Inflammatory macrophage treated with lipopolysaccharide for 1 hour (primary cell): ENCODE results near the gene HPSE2.

ENCODE experiments used
- DNase-seq, 2 donors: peaks; one replicate each; pipeline ENCODE4 v3.0.0-alpha.2; 2020 to 2022

Gene HPSE2

GRCh38 chr10:98453729-98454128 is 781.9 kb downstream of the HPSE2 start:
- DNase-seq = peak in 1 of 2 donors; percentile 35

GRCh38 chr10:98450618-98451017 is 785.0 kb downstream of the HPSE2 start:
- DNase-seq = no peak

- no peak for DNase-seq
Observed at GRCh38 chr10:98449287-98449686, 786.4 kb downstream of the HPSE2 start.

GRCh38 chr10:98446661-98447221 is 788.9 kb downstream of the HPSE2 start, which contains the start of gene HPS1:
HPS1 (minus strand) TSS chr10:98446935; CDS start chr10:98443240, 3,695 bp downstream.
- peak; percentile 73 to 83 for DNase-seq

- peak; percentile 27 to 40 for DNase-seq
Observed at GRCh38 chr10:98446151-98446660, 789.4 kb downstream of the HPSE2 start.

- DNase-seq = no peak
Observed at GRCh38 chr10:98445200-98445812, 790.3 kb downstream of the HPSE2 start.

- DNase-seq = peak; percentile 29 to 73
Observed at GRCh38 chr10:98444314-98445006, 791.2 kb downstream of the HPSE2 start.

- DNase-seq = no peak
Observed at GRCh38 chr10:98438715-98439114, 796.9 kb downstream of the HPSE2 start.

GRCh38 chr10:98436704-98437103 is 798.9 kb downstream of the HPSE2 start:
- no peak for DNase-seq

- no peak for DNase-seq
Observed at GRCh38 chr10:98435178-98435577, 800.5 kb downstream of the HPSE2 start.

- no peak for DNase-seq
Observed at GRCh38 chr10:98433881-98434732, 801.5 kb downstream of the HPSE2 start.

GRCh38 chr10:98433371-98433770 is 802.3 kb downstream of the HPSE2 start:
- DNase-seq = no peak

- no peak for DNase-seq
Observed at GRCh38 chr10:98432330-98432729, 803.3 kb downstream of the HPSE2 start.

GRCh38 chr10:98431016-98431415 is 804.6 kb downstream of the HPSE2 start:
- DNase-seq = no peak

GRCh38 chr10:98430427-98430826 is 805.2 kb downstream of the HPSE2 start:
- no peak for DNase-seq

- DNase-seq = no peak
Observed at GRCh38 chr10:98429320-98430072, 806.2 kb downstream of the HPSE2 start.

GRCh38 chr10:98427011-98427515 is 808.6 kb downstream of the HPSE2 start:
- DNase-seq = no peak

- peak; percentile 31 to 73 for DNase-seq
Observed at GRCh38 chr10:98425511-98426352, 809.9 kb downstream of the HPSE2 start.

GRCh38 chr10:98424295-98425254 is 811.1 kb downstream of the HPSE2 start:
- no peak for DNase-seq

- DNase-seq = no peak
Observed at GRCh38 chr10:98423691-98424120, 811.9 kb downstream of the HPSE2 start.
